Left lung (tissue), 10 donors: Measurements from ENCODE around the gene KLHL35. TPM values are rescaled to one million over a fixed set of nuclear protein-coding genes. Genes with fewer than 3 reads are reported as not detected.

Source experiments
- ATAC-seq: fragments of 200-7000 bp; cut with Tn5 transposase; one replicate; pipeline ENCODE4 v1.9.1; 2020; ENCODE audit warnings: moderate library complexity
- DNase-seq, 4 donors: peaks; one replicate each; pipeline ENCODE4 v3.0.0-alpha.2; 2013 to 2020
- H3K27ac ChIP-seq, 2 donors: fragments of 200-600 bp; sonication (generic) in 1 of 2; one replicate each; pipeline versions ENCODE4 v1.5.0 to v1.8.0; 2020 to 2021
- H3K27me3 ChIP-seq, 2 donors: fragments of 200-600 bp; sonication (generic) in 1 of 2; one replicate each; pipeline versions ENCODE4 v1.5.0 to v1.8.0; 2020 to 2021
- H3K36me3 ChIP-seq, 2 donors: fragments of 200-600 bp; sonication (generic) in 1 of 2; one replicate each; pipeline versions ENCODE4 v1.5.0 to v1.8.0; 2020 to 2021
- H3K4me1 ChIP-seq, 2 donors: fragments of 200-600 bp; one replicate each; pipeline ENCODE4 v1.8.0; 2021
- H3K4me3 ChIP-seq, 2 donors: fragments of 200-600 bp; sonication (generic) in 1 of 2; one replicate each; pipeline versions ENCODE4 v1.5.0 to v1.8.0; 2020 to 2021; ENCODE audit warnings: mild to moderate bottlenecking in 1 of 2
- H3K9me3 ChIP-seq, 2 donors: fragments of 200-600 bp; sonication (generic) in 1 of 2; one replicate each; pipeline versions ENCODE4 v1.5.0 to v1.8.0; 2020 to 2021
- CTCF ChIP-seq, 2 donors: fragments of 200-600 bp; sonication (generic) in 1 of 2; IDR thresholded peaks; one replicate each; pipeline versions ENCODE4 v1.5.0 to v1.8.0; 2021; ENCODE audit warnings: antibody characterized with exemption in 2 of 2
- intact Hi-C, 2 donors: fragments of 100-400 bp; cut with DNase I; formaldehyde crosslinking; loops; one replicate each; pipeline versions ENCODE4 v1.11.2 to v1.14.2; 2022
- polyA plus RNA-seq, 6 donors: library from polyadenylated mRNA; unstranded; fragments of 120-200 nt; gene quantifications; one replicate each; pipeline ENCODE4 v1.2.1, GENCODE V29; 2013; ENCODE audit not compliant: insufficient read length in 6 of 6
- total RNA-seq, 2 donors: library from RNA; stranded (reverse); fragmentation: NEBNext Ultra II Directional; extraction: Animal tissue kit (Norgen Biotek cat#: 25700); gene quantifications; one replicate each; pipeline ENCODE4 v1.2.1, GENCODE V29; 2021
- donor health status: DM: no; HTN: yes; CAD: no.
- donor health status: DM: no; HTN: no; CAD: no.

Gene KLHL35
- total and polyA plus RNA-seq, 8 donors, result 1.1 to 2.1 (median 1.3) TPM

- H3K9me3 ChIP-seq, result peaks cover 0 to 6% of the 10 kb centered on the region in 2 donors
- TF ChIP-seq CTCF (IDR thresholded peaks at IDR 0.05), result no peak
- no peak for ATAC-seq
Observed at GRCh38 chr11:75428989-75429640, 3.9 kb downstream of the KLHL35 start.

DNA sequence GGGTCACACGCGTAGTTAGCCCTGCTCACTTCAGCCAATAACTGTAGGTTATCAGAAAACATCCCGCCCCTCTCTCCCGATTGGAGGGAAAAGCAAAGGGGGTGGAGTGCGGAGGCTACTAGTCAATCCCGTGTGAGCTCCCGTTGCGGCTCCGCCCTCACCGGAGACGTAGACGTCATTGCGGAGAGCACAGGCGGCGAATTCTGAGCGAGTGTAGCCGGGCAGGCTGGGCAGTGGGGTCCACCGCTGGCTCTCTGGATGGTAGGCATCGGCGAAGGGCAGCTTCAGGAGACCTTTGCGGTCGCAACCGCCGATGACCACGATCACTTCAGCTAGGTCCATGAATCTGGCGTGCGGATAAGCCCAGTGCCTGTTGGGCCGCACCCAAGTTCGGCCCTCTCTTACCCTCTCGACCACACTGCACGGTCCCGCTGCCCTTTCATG is 4.7 kb downstream of the KLHL35 start:
- H3K4me1 ChIP-seq, result peaks cover 0 to 13% of the 10 kb centered on the region in 2 donors
- no peak for TF ChIP-seq CTCF (IDR thresholded peaks at IDR 0.05)
- intact Hi-C loops, result no loop called here
- ATAC-seq (peak; percentile 94), DNase-seq (peak; percentile 64 to 95 (median 91))
- peak overlapping the region in 1 of 2 donors; percentile 28 for H3K27ac ChIP-seq
- peak overlapping the region; percentile 18 to 27 for H3K4me3 ChIP-seq
- peaks cover 11 to 58% of the 10 kb centered on the region in 2 donors for H3K27me3 ChIP-seq
- H3K36me3 ChIP-seq, result peaks cover 0 to 8% of the 10 kb centered on the region in 2 donors
- H3K9me3 ChIP-seq, result peaks cover 0 to 6% of the 10 kb centered on the region in 2 donors

More at GRCh38 chr11:75428989-75429640, 3.9 kb downstream of the KLHL35 start:
- peak overlapping the region in 1 of 2 donors; percentile 18 for H3K4me3 ChIP-seq
- H3K36me3 ChIP-seq, result no peaks in the 10 kb centered on the region
- DNase-seq, result peak in 1 of 4 donors; percentile 4
- peaks cover 11 to 61% of the 10 kb centered on the region in 2 donors for H3K27me3 ChIP-seq
- intact Hi-C loops, result no loop called here
- H3K4me1 ChIP-seq, result peaks cover 0 to 13% of the 10 kb centered on the region in 2 donors
- H3K27ac ChIP-seq, result no peak overlapping the region

DNA sequence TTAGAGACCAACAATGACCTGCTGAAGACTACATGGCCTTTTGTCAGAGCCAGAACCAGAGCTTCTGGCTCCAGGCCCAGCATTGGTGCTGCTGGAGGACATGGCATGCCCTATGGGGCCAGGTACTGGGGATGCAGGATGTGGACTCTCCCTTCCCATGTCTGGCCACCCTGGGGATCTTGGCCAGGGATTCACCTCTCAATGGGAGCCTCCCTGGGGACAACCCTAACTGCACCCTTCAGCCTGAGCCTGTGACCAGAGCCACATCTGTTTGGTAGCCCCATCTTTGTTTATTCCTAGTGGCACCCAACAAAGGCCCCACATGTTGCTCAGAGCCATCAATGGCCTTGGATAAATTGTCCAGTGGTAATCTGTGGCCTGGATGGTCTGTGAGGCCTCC is 5.8 kb downstream of the KLHL35 start:
- ATAC-seq, result no peak

GRCh38 chr11:75426720-75427086 is 6.3 kb downstream of the KLHL35 start:
- intact Hi-C loops, result no loop called here
- peaks cover 0 to 14% of the 10 kb centered on the region in 2 donors for H3K36me3 ChIP-seq
- no peak for ATAC-seq
- H3K4me1 ChIP-seq, result peaks cover 0 to 13% of the 10 kb centered on the region in 2 donors
- no peak overlapping the region for H3K27ac ChIP-seq
- no peak for TF ChIP-seq CTCF (IDR thresholded peaks at IDR 0.05)
- no peak for DNase-seq
- H3K9me3 ChIP-seq, result peaks cover 0 to 6% of the 10 kb centered on the region in 2 donors
- H3K4me3 ChIP-seq, result no peak overlapping the region
- H3K27me3 ChIP-seq, result peaks cover 11 to 42% of the 10 kb centered on the region in 2 donors

More for the DNA sequence above, 5.8 kb downstream of the KLHL35 start:
- H3K9me3 ChIP-seq, result peaks cover 0 to 6% of the 10 kb centered on the region in 2 donors
- no peak overlapping the region for H3K4me3 ChIP-seq
- intact Hi-C loops, result no loop called here
- peaks cover 11 to 47% of the 10 kb centered on the region in 2 donors for H3K27me3 ChIP-seq
- H3K36me3 ChIP-seq, result peaks cover 0 to 14% of the 10 kb centered on the region in 2 donors
- no peak for TF ChIP-seq CTCF (IDR thresholded peaks at IDR 0.05)
- DNase-seq, result no peak
- H3K27ac ChIP-seq, result no peak overlapping the region
- peaks cover 0 to 13% of the 10 kb centered on the region in 2 donors for H3K4me1 ChIP-seq

DNA sequence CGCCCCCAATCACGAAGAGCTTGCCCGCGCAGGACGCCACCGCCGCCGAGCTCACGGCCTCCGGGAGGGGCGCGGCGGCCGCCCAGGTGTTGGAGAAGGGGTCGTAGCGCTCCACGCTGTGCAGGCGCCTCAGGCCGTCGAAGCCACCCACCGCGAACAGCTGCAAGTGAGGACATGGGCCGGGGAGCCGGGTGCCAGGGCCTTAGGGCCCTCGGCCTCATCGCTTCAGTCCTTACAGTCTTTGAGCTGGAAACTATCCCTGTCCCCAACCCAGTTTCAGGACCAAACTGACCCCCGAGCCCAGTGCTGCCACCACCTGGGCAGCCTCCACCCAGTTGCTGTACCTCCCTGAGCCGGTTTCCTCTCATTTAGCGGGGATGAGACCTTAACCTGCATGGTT is 7.6 kb downstream of the KLHL35 start:
- Histone ChIP-seq H3K4me1 (peaks cover 0 to 8% of the 10 kb centered on the region in 2 donors), H3K27ac (no peak overlapping the region), H3K9me3 (peaks cover 0 to 6% of the 10 kb centered on the region in 2 donors), H3K27me3 (peaks cover 2 to 29% of the 10 kb centered on the region in 2 donors), H3K36me3 (peaks cover 0 to 14% of the 10 kb centered on the region in 2 donors), H3K4me3 (no peak overlapping the region)
- intact Hi-C loops, result no loop called here
- DNase-seq, result no peak
- no peak for ATAC-seq
- no peak for TF ChIP-seq CTCF (IDR thresholded peaks at IDR 0.05)
